GM21390 (cell line): Measurements from ENCODE around the gene OLFML1.
"Not testable (repeated sequence)": the region's sequence is repeated elsewhere in the genome, so short reads cannot be mapped to it uniquely, and the experiment has no call there.

Experiments
- ATAC-seq: cut with Tn5 transposase; IDR thresholded peaks from one replicate; pipeline ENCODE4 v1.9.1; 2021; ENCODE audit not compliant: unreplicated experiment

Gene OLFML1

DNA sequence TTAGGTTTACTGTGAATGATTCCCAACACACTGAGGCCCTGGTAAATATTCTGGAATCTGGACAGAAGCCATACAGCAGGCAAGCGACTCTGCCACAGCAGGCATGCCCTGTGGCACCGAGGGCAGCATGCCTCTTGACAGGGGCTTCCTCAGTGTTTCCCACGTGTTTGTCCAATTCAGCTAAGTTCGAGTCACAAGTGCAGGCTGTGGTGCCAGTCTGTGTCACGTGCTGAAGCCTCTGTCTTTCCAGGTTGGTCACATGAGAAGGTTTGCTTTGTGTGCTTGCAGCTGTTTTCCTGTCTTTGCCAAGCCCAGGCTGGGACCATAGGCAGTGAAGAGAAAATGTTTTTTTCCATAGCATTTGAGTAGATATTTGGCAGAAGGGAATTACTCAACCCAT, 26.1 kb downstream of the OLFML1 start:
- no peak for ATAC-seq

DNA sequence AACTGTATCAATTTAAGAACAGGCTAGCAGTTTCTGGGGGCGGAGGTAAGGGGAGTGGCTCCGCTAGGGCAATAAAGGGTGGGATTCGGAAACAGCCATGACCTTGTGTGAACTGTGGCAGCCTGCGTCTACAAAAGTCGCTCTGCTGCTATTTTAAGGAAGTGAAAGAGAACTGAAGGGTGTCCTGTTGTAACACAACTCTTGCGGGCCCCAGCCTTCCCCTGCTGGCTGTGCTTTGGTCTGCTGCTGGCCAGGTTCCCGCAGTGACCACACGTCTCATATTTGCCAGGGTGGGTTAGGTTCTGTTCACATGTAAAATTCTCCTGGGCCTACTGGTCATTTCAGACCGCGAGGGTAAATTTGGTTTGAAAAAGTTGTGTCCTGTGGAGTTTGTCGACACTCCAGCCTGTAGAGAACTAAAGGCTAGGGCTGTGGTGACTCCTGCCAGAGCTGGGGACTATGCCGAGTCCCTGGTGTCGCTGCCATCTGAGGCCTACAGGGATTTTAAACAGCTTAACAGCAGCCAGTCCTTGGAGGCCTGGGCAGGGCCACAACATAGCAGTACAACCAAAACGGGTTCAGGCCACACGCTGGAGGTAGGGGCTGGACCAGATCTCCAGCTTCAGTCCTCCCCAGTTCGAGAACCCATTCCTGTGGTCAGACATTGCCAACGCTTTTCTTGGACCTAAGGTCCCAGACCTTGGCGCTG, 27.4 kb downstream of the OLFML1 start:
- ATAC-seq = peak; percentile 69

DNA sequence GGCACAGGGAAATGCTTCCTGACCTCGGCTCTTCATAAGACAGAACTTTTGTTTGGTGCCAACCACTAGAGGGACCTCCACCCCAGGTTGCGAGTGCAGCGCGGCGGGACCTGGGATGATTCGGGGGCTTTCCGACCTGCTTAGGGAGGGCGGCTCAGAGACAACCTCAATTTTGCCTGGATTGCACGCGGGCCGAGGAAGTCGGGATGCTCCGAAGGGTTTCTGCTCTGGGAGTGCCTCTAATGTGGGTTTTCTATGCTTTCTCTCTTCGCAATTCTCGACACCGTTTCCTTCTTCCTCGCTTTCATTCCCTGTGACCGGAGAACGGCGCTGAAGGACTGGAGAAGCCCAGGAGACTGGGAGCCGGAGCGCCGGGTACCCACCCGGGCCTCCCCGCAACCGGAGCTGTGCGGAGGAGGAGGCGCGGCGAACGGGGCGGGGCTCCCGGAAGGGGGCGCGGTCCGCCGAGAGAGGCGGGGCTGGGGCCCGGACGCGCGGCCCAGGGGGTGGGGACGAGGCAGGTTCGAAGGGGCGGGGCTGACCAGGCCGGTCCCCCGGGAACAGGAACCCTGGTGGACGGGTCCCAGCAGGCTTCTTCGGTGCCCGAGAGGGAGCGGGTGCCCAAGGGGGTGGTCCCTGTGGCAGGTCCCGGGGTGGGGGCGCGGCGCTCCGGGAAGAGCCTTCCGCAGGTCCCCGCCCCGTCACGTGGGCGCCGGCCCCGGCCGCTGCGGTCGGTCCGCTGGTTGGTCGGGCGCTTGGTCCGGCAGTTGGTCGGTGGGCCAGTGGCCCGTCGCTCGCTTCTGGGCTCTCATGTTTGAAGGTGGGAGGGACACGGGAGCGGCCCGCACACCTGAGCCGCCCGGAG, 28.2 kb downstream of the OLFML1 start, which contains the start of gene PPFIBP2:
TSS of gene PPFIBP2 (plus strand) at position 766 of the 865 bp plus-strand sequence. CDS start 35,477 bp downstream, outside the sequence.
- peak; percentile 64 for ATAC-seq

DNA sequence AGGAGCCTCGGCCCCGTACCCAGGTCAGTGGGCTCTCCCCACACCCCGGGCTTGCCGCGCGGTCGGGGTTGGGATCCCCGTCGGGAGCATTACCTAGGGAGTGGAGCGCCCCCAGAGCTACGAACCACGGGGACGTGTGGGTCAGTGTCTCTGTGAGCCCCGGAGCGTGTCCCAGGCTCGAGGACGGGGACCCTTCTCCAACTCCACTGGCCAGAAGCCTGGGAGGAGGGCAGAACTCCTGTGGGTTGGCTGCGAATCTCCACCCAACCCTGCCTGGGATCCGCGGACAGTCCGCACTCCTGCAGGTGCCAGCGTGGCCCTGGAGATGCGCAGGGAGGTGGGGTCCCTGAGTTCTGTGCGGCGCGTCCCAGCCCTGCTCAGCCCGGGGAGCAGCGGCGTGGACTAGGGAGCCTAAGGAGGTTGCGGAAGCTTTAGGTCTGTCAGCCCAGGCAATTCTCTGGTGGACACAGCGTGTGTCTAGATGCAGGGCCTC, 28.8 kb downstream of the OLFML1 start:
- peak; percentile 11 for ATAC-seq

DNA sequence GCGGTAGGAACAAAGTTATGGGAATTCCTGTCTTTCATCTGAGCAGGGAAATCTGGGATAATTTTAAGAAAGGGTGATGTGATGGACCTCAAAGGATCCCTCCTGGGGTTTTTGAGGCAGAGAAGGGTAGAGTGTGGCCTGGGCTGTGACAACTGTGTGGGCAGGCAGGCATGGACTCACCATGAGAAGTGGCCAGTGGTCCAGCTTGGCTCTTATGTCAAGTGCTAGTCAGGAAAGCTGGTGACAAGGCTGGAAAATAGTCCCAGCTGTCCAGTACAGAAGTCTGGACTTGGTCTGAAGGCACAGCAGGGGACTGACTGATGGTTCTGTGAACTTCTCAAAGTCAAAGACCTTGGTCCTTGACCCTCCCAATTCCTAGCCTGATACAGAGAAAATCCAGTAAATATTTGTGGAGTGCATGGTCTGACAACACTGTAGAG, 30.2 kb downstream of the OLFML1 start:
- no peak for ATAC-seq

DNA sequence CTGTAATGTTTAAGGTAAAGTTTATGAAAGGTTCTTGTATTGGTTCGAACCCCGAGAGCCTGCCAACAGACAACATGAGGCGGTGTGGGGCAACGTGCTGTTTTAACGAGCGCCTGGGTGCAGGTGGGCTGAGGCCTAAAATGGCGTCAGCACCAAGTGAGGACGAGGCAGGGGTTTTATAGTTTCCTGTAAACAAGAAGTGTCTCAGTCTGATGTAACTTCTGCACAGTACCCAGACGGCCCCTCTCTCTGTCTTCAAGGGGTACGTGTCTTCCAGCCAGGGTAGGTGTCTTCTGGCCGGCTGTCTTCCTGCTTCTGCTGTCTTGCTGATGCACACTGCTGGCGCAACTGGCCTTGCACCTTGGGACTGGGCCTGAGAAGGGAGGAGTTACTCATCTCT, 31.2 kb downstream of the OLFML1 start:
- no peak for ATAC-seq

DNA sequence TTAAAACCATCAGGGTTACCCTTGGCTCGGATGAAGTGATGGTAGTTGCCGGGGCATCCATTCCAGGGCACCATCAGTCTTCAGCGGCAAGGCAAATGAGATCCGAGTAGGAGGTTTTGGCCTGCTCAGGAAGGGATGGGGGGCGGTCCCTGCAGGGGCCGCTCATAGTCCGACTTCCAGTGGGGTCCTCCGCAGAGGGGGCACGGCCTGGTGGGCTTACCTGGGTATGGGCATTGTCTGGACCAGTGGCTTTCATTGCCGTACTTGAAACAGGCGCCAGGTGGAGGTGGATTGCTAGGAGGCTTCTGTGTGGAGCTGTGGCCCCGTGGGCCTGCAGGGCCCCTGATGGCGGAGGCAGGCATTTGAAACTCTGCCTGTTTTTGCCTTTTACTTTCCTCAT, 32.4 kb downstream of the OLFML1 start:
- ATAC-seq = not testable (repeated sequence)

DNA sequence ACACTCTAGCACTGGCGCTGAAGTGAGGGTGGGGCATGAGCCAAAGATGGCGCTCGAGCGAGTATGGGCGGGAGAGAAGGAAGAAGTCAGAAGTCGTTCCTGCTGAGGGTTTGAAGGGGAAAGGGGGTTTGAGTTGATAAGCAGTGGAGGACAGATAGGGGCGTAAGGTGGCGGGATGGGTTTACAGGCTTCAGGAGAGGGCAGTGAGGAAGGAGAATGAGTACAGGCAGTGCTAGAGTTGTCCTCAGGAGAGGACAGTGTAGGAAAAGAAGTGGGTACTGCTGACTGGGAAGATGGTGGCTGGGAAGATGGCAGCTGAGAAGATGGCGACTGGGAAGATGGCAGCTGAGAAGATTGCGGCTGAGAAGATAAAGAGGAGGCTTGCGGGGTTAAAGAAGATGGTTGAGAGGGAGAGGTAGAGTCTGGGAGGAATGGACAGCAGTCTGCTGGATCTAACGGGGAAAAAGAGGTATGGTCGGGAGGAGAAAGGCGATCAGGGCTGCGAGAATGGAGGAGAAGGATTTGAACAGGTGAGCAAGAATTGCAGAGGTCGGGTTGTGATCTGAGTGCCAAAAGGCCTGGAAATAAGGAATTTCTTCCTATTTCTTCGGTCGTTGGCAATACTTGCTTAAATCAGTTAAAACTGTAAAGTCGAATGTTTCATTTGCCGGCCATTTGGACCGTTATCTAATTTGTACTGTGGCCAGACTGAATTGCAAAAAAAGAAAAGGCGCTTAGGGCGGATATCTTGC, 33.7 kb downstream of the OLFML1 start:
- no peak for ATAC-seq

DNA sequence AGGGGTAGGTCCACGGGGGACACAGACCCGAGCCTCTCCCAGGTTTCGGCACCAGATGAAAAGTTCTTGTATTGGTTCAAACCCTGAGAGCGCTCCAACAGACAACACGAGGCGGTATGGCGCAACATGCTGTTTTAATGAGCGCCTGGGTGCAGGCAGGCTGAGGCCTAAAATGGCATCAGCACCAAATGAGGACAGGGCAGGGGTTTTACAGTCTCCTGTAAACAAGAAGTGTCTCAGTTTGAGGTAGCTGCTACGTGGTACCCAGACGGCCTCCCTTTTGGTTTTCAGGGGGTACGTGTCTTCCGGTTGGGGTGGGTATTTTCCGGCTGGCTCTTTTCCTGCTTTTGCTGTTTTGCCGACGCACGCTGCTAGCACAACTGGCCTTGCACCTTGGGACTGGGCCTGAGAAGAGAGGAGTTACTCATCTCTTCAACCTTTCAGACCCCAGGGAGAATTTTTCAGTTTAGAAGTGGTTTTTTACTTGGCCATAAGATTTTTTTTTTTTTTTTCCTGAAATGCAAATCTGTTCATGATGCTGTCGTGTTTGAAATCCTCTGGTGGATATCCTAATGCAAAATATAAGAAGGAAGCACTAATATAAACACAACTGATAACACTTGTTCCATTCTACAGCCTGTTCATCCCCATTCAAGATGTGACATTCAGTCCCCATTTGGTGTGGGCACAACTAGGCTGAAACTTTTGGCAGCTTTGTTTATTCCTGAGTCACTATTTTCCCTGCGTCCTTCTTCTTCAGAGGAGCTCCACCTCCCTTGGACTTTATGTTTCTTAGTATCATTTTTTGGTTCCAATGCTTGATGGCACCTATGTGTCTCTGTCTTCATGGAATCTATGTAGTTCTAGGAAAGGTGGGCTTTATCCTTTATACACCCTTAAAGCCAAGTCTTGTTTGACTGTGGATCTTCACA, 35.0 kb downstream of the OLFML1 start:
- ATAC-seq = peak; percentile 55

DNA sequence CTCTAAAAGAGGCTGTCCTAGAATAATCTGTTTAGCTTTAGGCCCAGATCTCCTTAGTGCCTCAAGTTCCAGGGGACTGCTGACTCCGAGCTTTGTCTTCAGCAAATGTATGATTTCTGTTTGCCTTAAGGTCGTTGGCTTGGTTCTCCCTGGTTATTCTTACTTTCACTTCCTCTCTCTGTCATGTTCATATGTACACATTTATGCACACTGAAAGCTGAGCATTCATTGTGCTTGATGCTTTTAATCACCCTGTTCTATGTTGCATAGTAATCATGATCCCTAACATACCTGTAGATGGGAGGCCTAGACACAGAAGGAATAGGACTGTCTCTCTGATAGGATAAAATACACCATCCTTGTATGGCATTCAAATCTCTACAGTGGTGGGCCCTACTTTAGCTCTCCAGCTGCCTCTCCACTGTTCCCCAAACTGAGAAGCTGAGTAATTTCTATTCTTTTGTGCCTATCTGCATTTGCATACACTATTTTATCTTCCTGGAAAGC, 35.7 kb downstream of the OLFML1 start:
- peak; percentile 82 for ATAC-seq

DNA sequence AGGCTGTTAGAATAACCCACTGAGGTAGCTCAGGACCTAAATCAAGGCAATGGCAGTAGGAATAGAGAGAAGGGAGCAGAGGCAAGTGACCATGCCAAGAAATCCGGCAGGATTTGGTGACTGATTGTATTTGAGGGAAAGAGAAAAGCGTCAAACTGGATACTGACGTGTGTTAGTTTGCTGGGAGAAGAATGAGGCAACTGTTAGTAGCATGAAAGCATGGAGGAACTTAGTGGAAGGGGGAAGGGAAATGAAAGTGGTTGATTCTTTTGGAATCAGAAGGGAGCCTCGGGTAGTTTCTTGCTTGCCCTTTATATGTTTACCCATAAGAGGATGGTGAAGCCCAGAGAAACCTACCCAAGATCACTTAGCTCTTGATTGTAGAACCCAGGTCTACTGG, 36.8 kb downstream of the OLFML1 start:
- ATAC-seq = no peak

DNA sequence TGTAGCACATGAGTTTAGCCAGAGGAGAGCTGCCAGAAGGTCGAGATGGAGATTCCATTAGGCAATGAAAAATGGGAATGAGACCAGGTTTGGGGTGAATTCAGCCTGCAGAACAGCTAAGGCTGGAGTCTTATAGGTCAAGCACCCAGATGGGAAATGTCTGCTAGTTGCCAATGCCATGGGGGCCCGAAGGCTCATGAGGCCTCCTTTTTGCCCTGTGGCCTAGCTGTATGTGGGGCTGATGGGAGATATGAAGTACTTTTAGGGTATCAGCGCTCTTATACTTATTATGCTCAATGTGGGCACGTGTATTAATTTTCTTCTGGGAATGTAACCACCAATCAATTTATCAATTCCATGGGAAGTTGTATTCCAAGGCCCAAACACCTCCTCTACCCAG, 37.2 kb downstream of the OLFML1 start:
- no peak for ATAC-seq

DNA sequence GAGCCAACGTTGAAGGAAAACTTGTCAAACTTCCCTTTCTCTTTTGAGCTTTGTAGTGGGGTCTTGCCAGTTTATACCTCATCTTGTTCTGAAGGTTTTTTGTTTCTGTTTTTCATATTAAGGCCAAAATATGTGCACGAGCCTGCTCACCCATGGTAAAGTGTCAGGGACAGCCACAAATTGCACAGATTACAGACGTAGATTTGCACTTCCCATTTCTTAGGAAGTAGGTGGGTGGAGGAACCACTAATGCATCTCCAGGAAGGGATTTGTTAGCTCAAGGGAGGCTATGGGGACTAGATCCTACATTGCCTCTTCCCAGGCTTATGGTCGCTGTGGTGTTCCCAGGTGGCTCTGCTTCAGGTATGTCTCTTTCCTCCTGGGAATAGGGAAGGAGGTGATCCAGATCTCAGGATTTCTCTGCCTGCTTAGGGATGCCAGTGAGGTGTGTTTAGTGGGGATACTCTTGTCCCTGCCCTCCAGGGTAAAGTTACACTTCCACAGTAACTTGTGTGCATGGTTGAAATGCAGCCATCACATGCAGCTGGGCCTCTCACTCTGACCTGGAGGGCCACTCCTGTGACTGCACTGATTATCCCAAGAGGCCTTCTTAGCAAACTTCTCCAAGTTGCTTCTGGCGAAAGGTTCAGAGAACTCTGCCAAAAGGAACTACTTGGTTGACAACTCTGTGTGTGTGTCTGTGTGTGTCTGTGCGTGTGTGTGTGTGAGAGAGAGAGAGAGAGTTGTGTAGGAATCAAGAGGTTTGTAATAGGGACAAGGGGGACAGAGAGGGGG, 38.3 kb downstream of the OLFML1 start:
- ATAC-seq = no peak

DNA sequence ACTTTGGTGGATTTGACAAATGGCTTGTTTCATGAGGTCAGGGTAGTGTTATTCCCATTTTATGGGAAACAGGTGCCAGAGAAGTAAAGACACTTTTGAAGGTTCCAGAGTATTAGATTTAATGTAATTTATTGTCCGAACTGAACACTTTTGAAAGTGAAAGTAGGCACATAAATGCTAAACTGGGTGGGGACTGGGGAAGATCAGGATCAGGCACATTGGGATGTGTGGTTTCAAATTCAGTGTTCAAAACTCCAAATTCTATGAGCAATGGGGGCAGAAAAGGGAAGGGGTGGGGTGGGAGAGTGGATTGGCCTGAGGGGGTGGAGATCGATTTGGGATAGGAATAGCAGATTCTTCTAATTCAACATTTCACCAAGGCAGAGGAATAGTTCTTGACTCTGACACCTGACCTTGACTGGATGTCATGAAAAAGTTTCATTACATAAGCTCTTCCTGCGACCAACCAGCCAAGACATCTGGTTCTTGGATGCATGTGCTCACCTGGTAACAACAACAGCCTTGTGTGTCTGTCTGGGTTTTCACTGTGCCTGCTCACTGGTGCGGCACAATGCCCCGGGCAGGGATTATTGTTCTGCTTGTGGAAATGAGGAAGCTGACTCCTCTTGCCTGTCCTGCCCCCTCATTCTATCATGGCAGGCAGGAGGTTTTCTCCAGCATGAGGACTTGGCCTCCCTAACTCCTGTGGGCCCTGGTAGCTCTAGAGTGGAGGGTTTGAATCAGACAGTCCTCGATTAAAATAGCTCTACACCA, 39.3 kb downstream of the OLFML1 start:
- no peak for ATAC-seq

DNA sequence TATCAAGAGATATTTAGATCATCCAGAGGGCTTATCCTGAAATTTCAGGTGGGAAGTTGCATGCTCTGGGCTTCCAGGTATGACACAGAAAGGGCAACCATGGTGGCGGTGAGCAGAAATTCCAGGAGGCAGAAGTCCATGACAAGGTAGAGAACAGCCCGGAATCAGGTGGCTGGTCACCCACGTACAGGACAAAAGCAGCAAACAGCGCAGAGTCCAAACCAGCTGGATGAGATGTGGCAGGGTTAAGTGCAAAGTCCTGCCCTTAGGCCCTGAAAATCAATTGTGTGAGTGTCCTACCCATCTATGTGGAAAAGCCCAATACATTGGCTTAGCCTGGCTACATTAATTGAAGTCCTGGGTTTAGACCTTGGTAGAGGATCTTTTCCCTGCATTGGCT, 40.1 kb downstream of the OLFML1 start:
- ATAC-seq = no peak

DNA sequence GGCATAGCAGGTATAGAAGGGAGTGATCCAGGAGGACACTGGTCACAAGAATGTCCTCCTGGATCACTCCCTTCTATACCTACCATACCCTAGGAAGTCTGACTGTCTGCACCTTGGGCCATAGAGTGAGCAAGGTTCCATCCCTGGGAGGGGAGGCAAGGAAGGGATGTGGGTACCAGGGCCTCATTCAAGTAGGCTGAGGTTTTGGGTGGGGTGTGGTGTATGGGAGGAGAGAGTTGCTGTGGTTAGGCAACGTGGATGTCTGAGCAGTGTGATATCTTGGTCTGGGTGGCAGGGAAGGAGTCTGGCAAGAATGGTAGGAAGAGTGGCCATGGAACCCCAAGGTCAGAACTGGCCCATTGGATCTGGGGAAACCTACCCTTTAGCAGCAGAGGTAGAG, 41.7 kb downstream of the OLFML1 start:
- no peak for ATAC-seq

DNA sequence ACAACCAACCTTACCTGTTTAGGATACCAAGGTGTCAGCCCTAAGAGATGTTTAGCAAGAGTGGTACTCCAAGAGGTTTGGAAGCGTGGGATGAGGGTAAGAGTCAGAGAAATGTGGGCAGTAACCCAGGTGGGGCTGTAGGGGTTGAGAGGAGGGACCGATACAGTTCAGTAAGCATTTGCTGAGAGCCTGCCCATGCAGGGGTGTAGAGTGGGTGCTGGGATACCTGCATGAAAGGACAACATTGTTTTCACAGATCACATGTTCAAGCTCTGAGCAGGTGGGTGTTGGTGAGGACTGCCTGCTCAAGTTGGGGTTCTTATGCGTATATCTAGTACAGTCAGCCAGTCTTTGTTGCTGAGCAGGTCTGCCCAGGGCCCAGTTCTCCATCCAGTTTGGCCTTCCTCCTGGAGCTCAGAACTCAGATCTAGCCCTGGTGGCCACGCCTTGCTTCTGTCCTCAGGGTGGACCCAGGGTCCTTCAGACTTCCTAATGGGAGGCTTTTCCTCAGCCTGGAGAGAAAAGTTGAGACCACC, 43.3 kb downstream of the OLFML1 start:
- ATAC-seq = no peak

DNA sequence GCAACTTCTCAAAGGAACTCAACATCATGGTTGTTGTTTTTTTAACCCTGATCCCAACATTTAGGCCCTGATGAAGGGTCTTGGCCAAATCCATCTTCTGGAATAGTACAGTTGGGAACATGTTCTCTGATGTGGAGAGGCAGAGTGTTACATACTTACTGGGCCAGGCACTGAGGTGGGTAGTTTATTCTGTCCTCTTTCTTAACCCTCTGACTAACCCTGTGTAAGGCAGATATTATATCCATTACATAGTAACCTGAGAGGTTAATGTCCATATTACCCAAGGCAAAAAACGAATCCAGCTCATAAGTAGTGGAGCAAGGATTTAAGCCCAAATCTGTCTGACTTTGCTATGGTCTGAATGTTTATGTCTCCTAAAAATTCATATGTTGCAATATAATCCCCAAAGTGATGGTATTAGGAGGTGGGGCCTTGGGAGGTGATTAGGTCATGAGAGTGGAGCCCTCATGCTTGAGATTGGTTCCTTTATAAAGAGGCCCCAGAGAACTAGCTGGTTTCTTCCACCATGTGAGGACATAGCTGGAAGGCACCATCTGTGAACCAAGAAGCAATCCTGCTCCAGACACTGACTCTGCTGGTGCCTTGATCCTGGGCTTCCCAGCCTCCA, 44.8 kb downstream of the OLFML1 start:
- no peak for ATAC-seq
